Psoas muscle (tissue), 8 donors: Measurements from ENCODE around the gene TRIP10. TPM values are rescaled to one million over a fixed set of nuclear protein-coding genes. Genes with fewer than 3 reads are reported as not detected.

Experiments
- ATAC-seq, 4 donors: fragments of 200-7000 bp; cut with Tn5 transposase; one replicate each; pipeline ENCODE4 v1.9.1; 2020; ENCODE audit warnings: moderate library complexity in 3 of 4, mild to moderate bottlenecking in 2 of 4
- DNase-seq, 2 donors: peaks; one replicate each; pipeline ENCODE4 v3.0.0-alpha.2; 2020
- H3K27ac ChIP-seq: fragments of 200-600 bp; one replicate; pipeline ENCODE4 v1.8.0; 2022
- H3K27me3 ChIP-seq, 3 donors: fragments of 200-600 bp in 1 of 3; one replicate each; pipeline versions ENCODE4 v1.6.1 to v1.8.0; 2013 to 2022; ENCODE audit warnings: low read length in 2 of 3, mild to moderate bottlenecking in 2 of 3, moderate library complexity in 1 of 3; ENCODE audit not compliant: insufficient read depth in 3 of 3
- H3K36me3 ChIP-seq, 2 donors: fragments of 200-600 bp in 1 of 2; one replicate each; pipeline versions ENCODE4 v1.6.1 to v1.8.0; 2013 to 2022; ENCODE audit warnings: low read depth in 1 of 2, mild to moderate bottlenecking in 1 of 2, moderate library complexity in 1 of 2; ENCODE audit not compliant: insufficient read depth in 1 of 2
- H3K4me1 ChIP-seq: fragments of 200-600 bp; one replicate; pipeline ENCODE4 v1.8.0; 2022
- H3K4me3 ChIP-seq: fragments of 200-600 bp; one replicate; pipeline ENCODE4 v1.8.0; 2022; ENCODE audit warnings: mild to moderate bottlenecking
- H3K9me3 ChIP-seq: fragments of 200-600 bp; one replicate; pipeline ENCODE4 v1.8.0; 2022
- WGBS, 3 donors: extraction: QIAGEN DNeasy Blood & Tissue Kit; methylation state at CpG; one replicate each; pipeline versions ENCODE4 v1.1.6 to v1.1.7; 2013; 5-methylcytosine and 5-hydroxymethylcytosine counted together
- intact Hi-C, 2 donors: fragments of 100-400 bp; cut with DNase I; formaldehyde crosslinking; loops; one replicate each; pipeline versions ENCODE4 v1.11.0 to v1.14.2; 2022
- polyA plus RNA-seq, 3 donors: library from polyadenylated mRNA; stranded (reverse); fragments of 200-250 nt; gene quantifications; one replicate each; pipeline ENCODE4 v1.2.3, GENCODE V29; 2013
- total RNA-seq, 4 donors: library from RNA; stranded (reverse); fragmentation: NEBNext Ultra II Directional in 2 of 4; extraction: Animal tissue kit (Norgen Biotek cat#: 25700) in 2 of 4; gene quantifications; one replicate each; pipeline versions ENCODE4 v1.2.1 to v1.2.4, GENCODE V29; 2021 to 2023
- TF ChIP-seq, protein P1 (sequence below): fragments of 200-600 bp; IDR thresholded peaks from one replicate; pipeline ENCODE4 v1.8.0; 2022; ENCODE audit warnings: antibody characterized with exemption
- donor health status: healthy with polysubstance abuse.
- donor health status: DM: no; HTN: no; CAD: no; lungs with moderate emphysema.
- donor health status: Bipolar disorder and iron deficiency.
- donor health status: healthy.
- donor health status: DM: yes; HTN: yes; CAD: no.
- donor health status: DM: no; HTN: no; CAD: no.
- donor health status: DM: no; HTN: no; CAD: no.
- donor health status: DM: yes; HTN: yes; CAD: no.

Gene TRIP10
- total and polyA plus RNA-seq, 7 donors: 104 to 297 (median 230) TPM

DNA sequence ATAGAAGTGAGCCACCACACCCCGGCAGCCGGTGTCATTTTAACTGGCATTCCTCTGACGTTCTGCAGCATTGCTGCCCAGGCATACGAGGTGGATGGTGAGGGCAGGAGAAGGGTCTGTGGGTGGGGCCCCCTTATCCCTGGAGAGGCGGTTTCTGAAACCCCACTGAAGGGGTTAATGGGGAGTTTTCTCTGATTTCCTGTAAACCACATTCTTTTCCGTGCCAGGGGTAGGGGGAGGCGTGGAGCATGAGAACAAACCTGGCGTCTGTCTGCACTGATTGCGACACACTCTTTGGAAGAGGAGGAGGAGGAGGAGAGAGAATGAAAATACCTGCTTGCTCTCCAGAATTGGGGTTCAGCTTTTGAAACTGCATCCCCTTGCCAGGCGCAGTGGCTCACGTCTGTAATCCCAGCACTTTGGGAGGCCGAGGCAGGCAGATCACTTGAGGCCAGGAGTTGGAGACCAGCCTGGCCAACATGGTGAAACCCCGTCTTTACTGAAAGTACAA lies 16.3 kb upstream of the TRIP10 start:
- Histone ChIP-seq H3K27me3 (peaks cover 0 to 3% (median 0%) of the 10 kb centered on the region in 3 donors), H3K27ac (peak overlapping the region; percentile 23), H3K9me3 (no peaks in the 10 kb centered on the region), H3K4me1 (no peaks in the 10 kb centered on the region), H3K4me3 (no peak overlapping the region), H3K36me3 (no peaks in the 10 kb centered on the region)
- DNase-seq: peak; percentile 69 to 79
- TF ChIP-seq, protein P1, sequence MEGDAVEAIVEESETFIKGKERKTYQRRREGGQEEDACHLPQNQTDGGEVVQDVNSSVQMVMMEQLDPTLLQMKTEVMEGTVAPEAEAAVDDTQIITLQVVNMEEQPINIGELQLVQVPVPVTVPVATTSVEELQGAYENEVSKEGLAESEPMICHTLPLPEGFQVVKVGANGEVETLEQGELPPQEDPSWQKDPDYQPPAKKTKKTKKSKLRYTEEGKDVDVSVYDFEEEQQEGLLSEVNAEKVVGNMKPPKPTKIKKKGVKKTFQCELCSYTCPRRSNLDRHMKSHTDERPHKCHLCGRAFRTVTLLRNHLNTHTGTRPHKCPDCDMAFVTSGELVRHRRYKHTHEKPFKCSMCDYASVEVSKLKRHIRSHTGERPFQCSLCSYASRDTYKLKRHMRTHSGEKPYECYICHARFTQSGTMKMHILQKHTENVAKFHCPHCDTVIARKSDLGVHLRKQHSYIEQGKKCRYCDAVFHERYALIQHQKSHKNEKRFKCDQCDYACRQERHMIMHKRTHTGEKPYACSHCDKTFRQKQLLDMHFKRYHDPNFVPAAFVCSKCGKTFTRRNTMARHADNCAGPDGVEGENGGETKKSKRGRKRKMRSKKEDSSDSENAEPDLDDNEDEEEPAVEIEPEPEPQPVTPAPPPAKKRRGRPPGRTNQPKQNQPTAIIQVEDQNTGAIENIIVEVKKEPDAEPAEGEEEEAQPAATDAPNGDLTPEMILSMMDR: no peak
- 15 to 22% (median 16%) methylated on average over 13 of the region's 13 CpGs for WGBS, 3 donors
- intact Hi-C loops: no loop called here
- peak in 2 of 4 donors; percentile 15 to 54 for ATAC-seq

DNA sequence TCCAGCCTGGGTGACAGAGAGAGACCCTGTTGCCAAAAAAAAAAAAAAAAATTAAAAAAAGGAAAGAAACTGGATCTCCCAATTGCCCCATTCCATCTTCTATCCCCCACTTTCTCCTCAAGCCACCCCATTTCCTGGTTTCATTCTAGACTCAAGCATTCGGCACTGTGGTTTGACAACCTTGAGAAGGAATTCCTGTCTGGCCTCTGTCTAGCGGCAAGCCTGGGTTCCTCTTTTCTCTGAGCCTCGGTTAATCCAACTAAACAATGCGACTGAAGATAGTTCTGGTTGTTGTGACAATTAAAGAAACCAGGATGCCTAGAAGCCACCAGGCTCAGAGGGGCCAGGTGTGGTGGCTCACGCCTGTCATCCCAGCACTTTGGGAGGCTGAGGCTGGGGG lies 15.7 kb upstream of the TRIP10 start:
- Histone ChIP-seq H3K9me3 (no peaks in the 10 kb centered on the region), H3K36me3 (no peaks in the 10 kb centered on the region), H3K27ac (no peak overlapping the region), H3K4me1 (no peaks in the 10 kb centered on the region), H3K4me3 (no peak overlapping the region), H3K27me3 (peaks cover 0 to 3% (median 0%) of the 10 kb centered on the region in 3 donors)
- TF ChIP-seq, protein P1: no peak
- ATAC-seq (peak in 1 of 4 donors; percentile 16), DNase-seq (peak in 1 of 2 donors; percentile 49)
- WGBS, 3 donors: 71 to 79% (median 78%) methylated on average over 5 of the region's 5 CpGs
- intact Hi-C loops: no loop called here

DNA sequence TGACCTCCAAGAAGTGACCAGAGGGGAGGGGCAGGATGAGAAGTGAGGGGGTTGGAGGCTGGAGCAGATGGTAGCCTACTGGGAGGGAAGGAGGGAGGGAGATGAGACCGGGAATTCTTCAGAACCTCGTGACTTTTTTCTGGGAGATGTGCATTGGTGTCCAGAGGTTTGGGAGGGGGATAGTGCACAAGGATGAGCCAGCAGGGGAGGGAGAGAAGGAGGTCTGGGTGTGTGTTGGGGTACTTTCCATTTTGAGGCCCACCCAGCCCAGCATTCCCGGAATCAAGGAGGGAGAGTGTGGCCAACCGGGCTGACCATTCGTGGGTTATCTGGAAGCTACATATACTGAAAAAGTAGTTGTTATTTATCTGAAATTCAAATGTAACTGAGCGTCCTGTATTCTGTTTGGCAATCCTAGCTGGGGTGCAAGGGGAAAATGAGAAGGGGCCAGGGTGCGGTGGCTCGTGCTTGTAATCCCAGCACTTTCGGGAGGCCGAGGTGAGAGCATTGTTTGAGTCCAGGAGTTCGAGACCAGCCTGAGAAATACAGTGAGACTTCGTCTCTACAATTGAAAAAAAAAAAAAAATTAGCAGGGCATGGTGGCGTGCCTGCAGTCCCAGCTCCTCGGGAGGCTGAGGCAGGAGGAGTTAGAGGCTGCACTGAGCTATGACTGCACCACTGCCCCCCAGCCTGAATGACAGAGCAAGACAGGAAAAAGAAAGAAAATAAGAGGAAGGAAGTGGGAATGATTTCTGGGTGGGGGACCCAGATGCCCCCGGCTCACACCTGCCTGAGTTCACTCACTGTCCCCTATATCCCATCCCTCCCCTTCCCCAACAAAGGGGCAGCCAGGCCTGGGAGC lies 14.6 kb upstream of the TRIP10 start:
- Histone ChIP-seq H3K4me1 (no peaks in the 10 kb centered on the region), H3K27ac (no peak overlapping the region), H3K27me3 (peaks cover 0 to 3% (median 0%) of the 10 kb centered on the region in 3 donors), H3K9me3 (no peaks in the 10 kb centered on the region), H3K4me3 (no peak overlapping the region), H3K36me3 (peaks cover 0 to 3% of the 10 kb centered on the region in 2 donors)
- TF ChIP-seq, protein P1: no peak
- ATAC-seq: no peak
- intact Hi-C loops: no loop called here
- 61 to 70% (median 67%) methylated on average over 15 of the region's 15 CpGs for WGBS, 3 donors
- DNase-seq: peak in 1 of 2 donors; percentile 8

DNA sequence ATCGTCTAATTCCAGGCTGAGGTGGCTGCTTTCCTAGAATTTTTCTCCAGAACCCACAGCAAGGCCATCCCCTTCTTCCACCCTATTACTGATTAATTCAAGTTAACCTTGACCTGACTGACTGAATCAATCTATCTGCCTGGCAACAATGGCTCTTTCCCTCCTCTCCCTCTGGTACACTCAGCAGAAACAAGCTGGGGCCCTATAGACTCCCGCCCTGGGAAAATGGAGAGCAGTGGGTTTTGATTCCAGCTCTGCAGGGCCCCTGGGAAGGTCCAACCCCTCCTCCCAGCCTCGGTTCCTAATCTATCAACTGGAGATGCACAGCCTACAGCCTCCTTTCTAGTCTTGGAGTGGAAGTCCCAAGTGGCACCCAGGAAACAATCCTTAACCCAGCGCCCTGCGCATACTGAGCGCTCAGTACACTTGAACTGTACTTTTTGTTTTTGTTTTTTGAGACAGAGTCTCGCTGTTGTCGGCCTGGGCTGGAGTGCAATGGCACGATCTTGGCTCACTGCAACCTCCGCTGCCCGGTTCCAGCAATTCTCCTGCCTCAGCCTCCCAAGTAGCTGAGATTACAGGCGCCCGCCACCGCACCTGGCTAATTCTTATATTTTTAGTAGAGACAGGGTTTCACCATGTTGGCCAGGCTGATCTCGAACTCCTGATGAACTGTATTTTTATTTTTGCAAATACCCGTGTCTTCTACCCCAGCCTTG lies 13.8 kb upstream of the TRIP10 start:
- TF ChIP-seq, protein P1: no peak
- no peak overlapping the region for H3K27ac ChIP-seq
- DNase-seq (no peak), ATAC-seq (no peak)
- H3K4me3 ChIP-seq: no peak overlapping the region
- peaks cover 0 to 6% of the 10 kb centered on the region in 2 donors for H3K36me3 ChIP-seq
- H3K4me1 ChIP-seq: no peaks in the 10 kb centered on the region
- H3K27me3 ChIP-seq: peaks cover 0 to 1% (median 0%) of the 10 kb centered on the region in 3 donors
- 82 to 86% (median 83%) methylated on average over 16 of the region's 16 CpGs for WGBS, 3 donors
- intact Hi-C loops: no loop called here
- H3K9me3 ChIP-seq: no peaks in the 10 kb centered on the region
